Measurements from ENCODE around the gene HIPK3.

HIPK3 gene

GRCh38 chr11:33376331-33377310 is 119.4 kb downstream of the HIPK3 start:
- no peak overlapping the region for H3K4me3 Mint-ChIP-seq
- no peak overlapping the region for H3K27ac Mint-ChIP-seq
- ATAC-seq (peak; percentile 20), DNase-seq (no peak)
- no peaks in the 10 kb centered on the region for H3K4me1 Mint-ChIP-seq
- no peaks in the 10 kb centered on the region for H3K9me3 Mint-ChIP-seq
- peaks cover 48% of the 10 kb centered on the region for H3K27me3 Mint-ChIP-seq
- no peaks in the 10 kb centered on the region for H3K36me3 Mint-ChIP-seq (ENCODE audit: low read depth)

GRCh38 chr11:33377412-33378370 is 120.5 kb downstream of the HIPK3 start:
- Mint-ChIP-seq H3K4me1 (no peaks in the 10 kb centered on the region), H3K36me3 (ENCODE audit: low read depth) (no peaks in the 10 kb centered on the region), H3K9me3 (no peaks in the 10 kb centered on the region), H3K27me3 (peaks cover 48% of the 10 kb centered on the region), H3K27ac (no peak overlapping the region), H3K4me3 (no peak overlapping the region)
- no peak for DNase-seq
- ATAC-seq, result no peak

DNA sequence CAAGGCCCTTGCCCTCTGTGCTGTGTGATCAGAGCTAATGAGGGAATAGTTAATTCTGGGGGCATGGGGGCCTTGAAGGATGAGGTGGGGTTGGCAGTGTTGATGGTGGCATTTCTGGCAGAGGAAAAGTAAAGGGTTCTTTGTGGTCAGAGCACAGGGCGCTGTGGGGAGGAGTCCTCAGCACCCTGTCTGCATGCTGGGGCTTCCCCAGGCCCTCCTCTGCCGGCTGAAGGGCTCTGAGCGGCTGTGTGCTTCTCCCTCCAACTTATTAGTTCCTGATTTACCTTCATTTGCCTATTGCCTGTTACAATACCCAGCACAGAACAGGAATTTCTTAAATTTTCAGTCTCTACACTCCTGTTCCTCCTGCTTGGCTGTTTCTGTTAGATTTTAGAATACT is 122.8 kb downstream of the HIPK3 start:
- H3K4me3 Mint-ChIP-seq, result no peak overlapping the region
- H3K9me3 Mint-ChIP-seq, result no peaks in the 10 kb centered on the region
- DNase-seq (no peak), ATAC-seq (peak; percentile 72)
- no peaks in the 10 kb centered on the region for H3K36me3 Mint-ChIP-seq (ENCODE audit: low read depth)
- H3K4me1 Mint-ChIP-seq, result no peaks in the 10 kb centered on the region
- H3K27me3 Mint-ChIP-seq, result peaks cover 38% of the 10 kb centered on the region
- no peak overlapping the region for H3K27ac Mint-ChIP-seq

GRCh38 chr11:33383075-33383919 is 126.1 kb downstream of the HIPK3 start:
- no peaks in the 10 kb centered on the region for H3K4me1 Mint-ChIP-seq
- H3K27ac Mint-ChIP-seq, result no peak overlapping the region
- ATAC-seq (no peak), DNase-seq (no peak)
- no peak overlapping the region for H3K4me3 Mint-ChIP-seq
- peaks cover 10% of the 10 kb centered on the region for H3K9me3 Mint-ChIP-seq
- peaks cover 1% of the 10 kb centered on the region for H3K36me3 Mint-ChIP-seq (ENCODE audit: low read depth)
- peaks cover 18% of the 10 kb centered on the region for H3K27me3 Mint-ChIP-seq

GRCh38 chr11:33383920-33384209 is 126.7 kb downstream of the HIPK3 start:
- H3K36me3 Mint-ChIP-seq (ENCODE audit: low read depth), result peaks cover 1% of the 10 kb centered on the region
- H3K27ac Mint-ChIP-seq, result no peak overlapping the region
- H3K27me3 Mint-ChIP-seq, result peaks cover 13% of the 10 kb centered on the region
- peaks cover 10% of the 10 kb centered on the region for H3K9me3 Mint-ChIP-seq
- no peak overlapping the region for H3K4me3 Mint-ChIP-seq
- DNase-seq (no peak), ATAC-seq (no peak)
- H3K4me1 Mint-ChIP-seq, result no peaks in the 10 kb centered on the region

DNA sequence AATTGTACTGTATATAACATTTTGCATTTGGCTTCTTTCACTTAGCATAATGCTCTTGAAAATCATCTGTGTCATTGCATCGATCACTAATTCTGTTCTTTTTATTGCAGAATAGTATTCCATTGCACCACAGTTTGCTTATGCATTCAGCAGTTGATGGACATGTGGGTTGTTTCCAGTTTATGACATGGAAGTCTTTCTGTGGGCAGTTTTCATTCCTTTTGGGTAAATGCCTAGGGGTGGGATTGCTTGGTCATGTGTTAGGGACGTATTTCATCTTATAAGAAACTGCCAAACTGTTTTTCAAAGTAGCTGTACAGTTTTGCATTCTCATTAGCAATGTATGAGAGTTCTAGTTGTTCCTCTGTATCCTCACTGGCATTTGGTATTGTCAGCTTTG is 127.0 kb downstream of the HIPK3 start:
- Mint-ChIP-seq H3K4me3 (no peak overlapping the region), H3K27me3 (peaks cover 12% of the 10 kb centered on the region), H3K36me3 (ENCODE audit: low read depth) (peaks cover 1% of the 10 kb centered on the region), H3K27ac (no peak overlapping the region), H3K9me3 (peaks cover 10% of the 10 kb centered on the region), H3K4me1 (no peaks in the 10 kb centered on the region)
- DNase-seq (no peak), ATAC-seq (no peak)

DNA sequence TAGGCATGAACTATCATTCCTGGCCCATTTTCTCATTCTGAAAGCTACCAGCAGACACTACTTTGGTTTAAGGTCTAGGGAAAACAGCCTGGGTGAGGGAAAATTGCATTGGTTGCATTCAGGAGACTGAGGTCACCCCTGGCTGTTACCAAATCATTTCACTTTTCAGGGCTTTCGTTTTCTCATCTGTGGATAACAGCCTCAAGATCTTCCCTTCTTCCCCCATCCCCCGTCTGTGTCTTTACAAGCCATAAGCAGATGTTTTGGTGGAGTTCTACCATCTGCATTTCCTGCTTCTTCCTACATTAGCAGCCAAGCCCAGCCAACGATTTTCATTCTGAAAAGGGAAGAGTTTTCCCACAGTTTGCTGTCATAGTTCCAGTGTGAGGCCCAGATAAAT is 130.4 kb downstream of the HIPK3 start:
- peaks cover 1% of the 10 kb centered on the region for H3K36me3 Mint-ChIP-seq (ENCODE audit: low read depth)
- peaks cover 2% of the 10 kb centered on the region for H3K4me1 Mint-ChIP-seq
- peaks cover 5% of the 10 kb centered on the region for H3K27me3 Mint-ChIP-seq
- ATAC-seq (no peak), DNase-seq (no peak)
- no peak overlapping the region for H3K27ac Mint-ChIP-seq
- H3K9me3 Mint-ChIP-seq, result peaks cover 10% of the 10 kb centered on the region
- H3K4me3 Mint-ChIP-seq, result no peak overlapping the region

GRCh38 chr11:33387996-33388395 is 130.8 kb downstream of the HIPK3 start:
- Mint-ChIP-seq H3K27ac (no peak overlapping the region), H3K9me3 (peaks cover 10% of the 10 kb centered on the region)

DNA sequence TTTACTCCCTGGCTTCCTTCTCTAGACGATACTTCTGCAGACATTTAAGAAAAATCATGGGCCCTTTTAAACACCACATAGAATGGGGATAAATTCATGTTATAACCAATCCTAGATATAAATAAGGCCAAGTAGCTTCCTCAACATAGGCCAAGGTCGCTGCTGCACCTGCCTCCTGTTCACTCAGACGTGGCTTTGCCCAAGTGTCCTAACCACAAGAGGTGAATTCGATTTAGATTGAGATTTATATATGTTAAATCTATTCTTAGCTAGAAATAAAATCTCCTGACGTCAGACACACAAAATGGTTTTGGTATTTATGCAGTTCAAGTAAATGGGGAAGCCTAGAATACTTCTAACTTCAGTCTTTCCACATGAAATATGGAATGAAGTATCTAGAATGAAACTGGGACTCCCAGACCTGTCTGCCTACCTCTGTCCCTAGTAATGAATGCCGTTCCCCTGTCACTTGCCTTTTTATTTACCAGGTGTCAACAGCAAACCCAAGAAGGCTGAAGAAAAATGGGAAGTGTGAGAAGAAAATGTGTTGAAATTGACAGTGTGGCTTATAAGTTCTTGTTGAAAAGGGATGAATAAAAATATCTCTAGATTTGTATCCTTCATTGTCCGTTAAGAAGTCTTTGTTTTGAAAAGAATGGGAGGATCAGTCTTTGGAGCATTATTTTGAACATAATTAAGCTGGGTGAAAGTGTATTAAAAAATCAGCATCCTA is 131.8 kb downstream of the HIPK3 start:
- H3K4me1 Mint-ChIP-seq, result peaks cover 2% of the 10 kb centered on the region
- ATAC-seq, result no peak
- H3K27me3 Mint-ChIP-seq, result peaks cover 4% of the 10 kb centered on the region
- peaks cover 10% of the 10 kb centered on the region for H3K9me3 Mint-ChIP-seq
- H3K4me3 Mint-ChIP-seq, result no peak overlapping the region
- H3K27ac Mint-ChIP-seq, result no peak overlapping the region
- peaks cover 1% of the 10 kb centered on the region for H3K36me3 Mint-ChIP-seq (ENCODE audit: low read depth)
- DNase-seq, result no peak

More at GRCh38 chr11:33387996-33388395, 130.8 kb downstream of the HIPK3 start:
- Mint-ChIP-seq H3K4me3 (no peak overlapping the region), H3K27me3 (peaks cover 5% of the 10 kb centered on the region), H3K4me1 (peaks cover 2% of the 10 kb centered on the region), H3K36me3 (ENCODE audit: low read depth) (peaks cover 1% of the 10 kb centered on the region)
- ATAC-seq (no peak), DNase-seq (no peak)

GRCh38 chr11:33389635-33390034 is 132.5 kb downstream of the HIPK3 start:
- peaks cover 10% of the 10 kb centered on the region for H3K9me3 Mint-ChIP-seq
- ATAC-seq (no peak), DNase-seq (no peak)
- H3K27ac Mint-ChIP-seq, result no peak overlapping the region
- peaks cover 2% of the 10 kb centered on the region for H3K27me3 Mint-ChIP-seq
- H3K36me3 Mint-ChIP-seq (ENCODE audit: low read depth), result peaks cover 1% of the 10 kb centered on the region
- peaks cover 2% of the 10 kb centered on the region for H3K4me1 Mint-ChIP-seq
- no peak overlapping the region for H3K4me3 Mint-ChIP-seq

GRCh38 chr11:33390944-33391892 is 134.0 kb downstream of the HIPK3 start:
- Mint-ChIP-seq H3K27ac (no peak overlapping the region), H3K9me3 (no peaks in the 10 kb centered on the region), H3K27me3 (peaks cover 4% of the 10 kb centered on the region)

DNA sequence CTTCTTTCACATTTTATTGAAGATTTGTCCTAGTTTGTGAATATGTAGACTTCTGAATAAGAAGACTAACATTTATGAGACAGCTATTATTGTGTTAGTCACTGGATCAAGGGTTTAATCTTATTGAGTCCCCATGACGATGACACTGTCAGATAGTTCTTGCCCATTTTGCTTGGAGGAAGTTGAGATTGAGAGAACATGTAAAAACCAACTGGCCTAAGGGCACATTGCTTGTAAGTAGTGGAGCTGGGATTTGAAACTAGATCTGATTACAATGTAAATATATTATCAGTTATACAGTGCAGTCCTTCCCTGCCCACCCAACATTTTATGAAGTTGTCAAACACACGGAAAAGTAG is 134.7 kb downstream of the HIPK3 start:
- peaks cover 2% of the 10 kb centered on the region for H3K4me1 Mint-ChIP-seq
- no peaks in the 10 kb centered on the region for H3K9me3 Mint-ChIP-seq
- no peaks in the 10 kb centered on the region for H3K36me3 Mint-ChIP-seq (ENCODE audit: low read depth)
- DNase-seq (no peak), ATAC-seq (no peak)
- H3K4me3 Mint-ChIP-seq, result no peak overlapping the region
- peaks cover 6% of the 10 kb centered on the region for H3K27me3 Mint-ChIP-seq
- H3K27ac Mint-ChIP-seq, result no peak overlapping the region

More at GRCh38 chr11:33390944-33391892, 134.0 kb downstream of the HIPK3 start:
- Mint-ChIP-seq H3K4me3 (no peak overlapping the region), H3K4me1 (peaks cover 2% of the 10 kb centered on the region), H3K36me3 (ENCODE audit: low read depth) (no peaks in the 10 kb centered on the region)
- ATAC-seq, result no peak
- DNase-seq, result no peak
